ENCODE results near the gene EEPD1. TPM values are rescaled to one million over a fixed set of nuclear protein-coding genes. Genes with fewer than 3 reads are reported as not detected.
A peak's percentile ranks its signal among the peaks of the same experiment; 100 is the strongest.
"Not testable (repeated sequence)": the region's sequence is repeated elsewhere in the genome, so short reads cannot be mapped to it uniquely, and the experiment has no call there.

The EEPD1 gene
- total and polyA plus RNA-seq, 2 donors, result 9.7 to 18.4 TPM

- Histone ChIP-seq H3K27ac (ENCODE audit: low read depth) (no peak overlapping the region), H3K4me1 (ENCODE audit: insufficient read depth) (peaks cover 3% of the 10 kb centered on the region), H3K4me3 (ENCODE audit: low read depth, low read length) (no peak overlapping the region), H3K36me3 (ENCODE audit: insufficient read depth) (no peaks in the 10 kb centered on the region)
- 62% methylated on average over 3 of the region's 3 CpGs for WGBS
- no peak for DNase-seq (ENCODE audit: extremely low spot score)
These were observed 80.0 kb downstream of the EEPD1 start for GRCh38 chr7:36232971-36233550.

DNA sequence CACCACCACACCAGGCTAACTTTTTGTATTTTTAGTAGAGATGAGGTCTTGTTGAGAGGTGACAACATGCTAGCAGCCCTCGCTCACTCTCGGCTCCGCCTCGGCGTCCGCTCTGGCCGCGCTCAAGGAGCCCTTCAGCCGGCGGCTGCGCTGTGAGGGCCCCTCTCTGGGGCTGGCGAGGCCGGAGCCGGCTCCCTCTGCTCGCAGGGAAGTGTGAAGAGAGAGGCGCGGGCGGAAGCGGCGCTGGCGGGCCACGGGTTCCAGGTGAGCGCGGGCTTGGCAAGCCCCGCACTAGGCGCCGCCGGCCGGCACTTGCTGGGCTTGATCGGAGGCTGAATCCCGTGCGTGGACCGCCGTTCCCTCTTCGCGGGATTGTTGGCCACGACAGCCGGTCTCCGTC lies 83.0 kb downstream of the EEPD1 start:
- H3K27ac ChIP-seq (ENCODE audit: low read depth), result no peak overlapping the region
- no peak for DNase-seq (ENCODE audit: extremely low spot score)
- no peak overlapping the region for H3K4me3 ChIP-seq (ENCODE audit: low read depth, low read length)
- WGBS, result 93% methylated on average over 39 of the region's 39 CpGs
- H3K4me1 ChIP-seq (ENCODE audit: insufficient read depth), result peaks cover 3% of the 10 kb centered on the region
- no peaks in the 10 kb centered on the region for H3K36me3 ChIP-seq (ENCODE audit: insufficient read depth)

DNA sequence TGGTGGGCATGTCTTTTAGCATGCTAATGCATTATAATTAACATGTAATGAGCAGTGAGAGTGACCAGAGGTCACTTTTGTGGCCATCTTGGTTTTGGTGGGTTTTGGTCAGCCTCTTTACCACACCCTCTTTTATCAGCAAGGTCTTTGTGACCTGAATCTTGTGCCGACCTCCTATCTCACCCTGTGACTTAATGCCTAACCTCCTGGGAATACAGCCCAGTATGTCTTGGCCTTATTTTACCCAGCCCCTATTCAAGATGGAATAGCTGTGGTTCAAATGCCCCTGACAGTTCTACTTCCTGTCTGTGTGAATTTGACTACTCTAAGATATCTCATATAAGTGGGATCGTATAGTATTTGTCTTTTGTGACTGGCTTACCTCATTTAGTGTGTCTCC lies 85.1 kb downstream of the EEPD1 start:
- 81% methylated on average over 2 of the region's 2 CpGs for WGBS
- no peak for DNase-seq (ENCODE audit: extremely low spot score)
- no peak overlapping the region for H3K4me3 ChIP-seq (ENCODE audit: low read depth, low read length)

DNA sequence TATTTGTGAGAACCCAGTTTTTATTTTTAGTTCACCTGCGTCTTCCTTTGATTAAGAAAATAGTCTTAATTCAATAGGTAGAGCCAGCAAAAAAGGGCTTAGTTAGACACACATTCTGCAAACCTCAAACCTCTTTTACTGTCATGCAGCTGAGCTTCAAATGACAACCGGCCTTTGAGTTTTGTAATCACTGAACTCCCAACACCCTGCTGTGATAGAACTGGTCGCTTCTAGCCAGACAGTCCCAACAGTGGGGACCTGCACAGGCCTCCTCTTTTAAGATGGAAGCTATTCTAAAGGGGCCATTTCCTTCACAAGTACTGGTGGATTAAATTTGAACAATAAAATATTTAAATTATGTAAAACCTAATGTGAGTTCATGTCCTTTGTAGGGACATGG lies 90.3 kb downstream of the EEPD1 start:
- H3K4me1 ChIP-seq (ENCODE audit: insufficient read depth); DNase-seq (ENCODE audit: extremely low spot score); H3K36me3 ChIP-seq (ENCODE audit: insufficient read depth); H3K27ac ChIP-seq (ENCODE audit: low read depth); H3K4me3 ChIP-seq (ENCODE audit: low read depth, low read length): not testable (repeated sequence)
- WGBS, result 92% methylated on average over 3 of the region's 3 CpGs

More for the DNA sequence above, 85.1 kb downstream of the EEPD1 start:
- Histone ChIP-seq H3K36me3 (ENCODE audit: insufficient read depth) (no peaks in the 10 kb centered on the region), H3K27ac (ENCODE audit: low read depth) (no peak overlapping the region), H3K4me1 (ENCODE audit: insufficient read depth) (no peaks in the 10 kb centered on the region)

DNA sequence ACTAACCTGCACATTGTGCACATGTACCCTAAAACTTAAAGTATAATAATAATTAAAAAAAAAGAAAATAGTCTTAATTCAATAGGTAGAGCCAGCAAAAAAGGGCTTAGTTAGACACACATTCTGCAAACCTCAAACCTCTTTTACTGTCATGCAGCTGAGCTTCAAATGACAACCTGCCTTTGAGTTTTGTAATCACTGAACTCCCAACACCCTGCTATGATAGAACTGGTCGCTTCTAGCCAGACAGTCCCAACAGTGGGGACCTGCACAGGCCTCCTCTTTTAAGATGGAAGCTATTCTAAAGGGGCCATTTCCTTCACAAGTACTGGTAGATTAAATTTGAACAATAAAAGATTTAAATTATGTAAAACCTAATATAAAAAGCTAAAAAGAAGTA lies 90.9 kb downstream of the EEPD1 start:
- not testable (repeated sequence) for H3K36me3 ChIP-seq (ENCODE audit: insufficient read depth); H3K4me3 ChIP-seq (ENCODE audit: low read depth, low read length); H3K27ac ChIP-seq (ENCODE audit: low read depth); H3K4me1 ChIP-seq (ENCODE audit: insufficient read depth); DNase-seq (ENCODE audit: extremely low spot score)
- WGBS, result 95% methylated on average over 1 of the region's 1 CpG

- H3K4me3 ChIP-seq (ENCODE audit: low read depth, low read length), result no peak overlapping the region
- H3K36me3 ChIP-seq (ENCODE audit: insufficient read depth), result no peaks in the 10 kb centered on the region
- no peak overlapping the region for H3K27ac ChIP-seq (ENCODE audit: low read depth)
- no peak for DNase-seq (ENCODE audit: extremely low spot score)
- WGBS, result 54% methylated on average over 5 of the region's 5 CpGs
- no peaks in the 10 kb centered on the region for H3K4me1 ChIP-seq (ENCODE audit: insufficient read depth)
These were observed 91.4 kb downstream of the EEPD1 start for GRCh38 chr7:36244429-36244828.

- Histone ChIP-seq H3K36me3 (ENCODE audit: insufficient read depth) (no peaks in the 10 kb centered on the region), H3K27ac (ENCODE audit: low read depth) (no peak overlapping the region), H3K4me3 (ENCODE audit: low read depth, low read length) (no peak overlapping the region), H3K4me1 (ENCODE audit: insufficient read depth) (no peaks in the 10 kb centered on the region)
- no peak for DNase-seq (ENCODE audit: extremely low spot score)
- WGBS, result 88% methylated on average over 4 of the region's 4 CpGs
These were observed 92.7 kb downstream of the EEPD1 start for GRCh38 chr7:36245684-36246299.

DNA sequence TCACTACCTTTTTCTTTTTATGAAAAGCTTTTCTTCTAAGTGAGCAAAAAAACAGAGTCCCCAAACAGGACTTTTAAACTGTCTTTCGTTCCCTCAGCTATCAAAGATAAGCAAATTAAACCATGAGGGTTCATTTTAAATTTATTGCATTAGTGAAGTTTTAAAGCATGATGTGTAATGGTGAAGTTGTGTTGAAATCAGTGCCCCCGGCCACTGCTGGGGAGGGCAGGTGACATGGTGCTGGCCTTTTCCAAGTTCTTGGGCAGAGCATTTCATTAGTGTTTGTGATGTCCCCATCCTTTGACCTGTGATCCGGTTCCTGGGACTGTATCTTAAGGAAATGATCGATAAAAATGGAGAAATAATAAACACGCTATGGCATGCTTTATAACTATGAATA lies 96.0 kb downstream of the EEPD1 start:
- 87% methylated on average over 5 of the region's 5 CpGs for WGBS
- H3K27ac ChIP-seq (ENCODE audit: low read depth), result no peak overlapping the region
- H3K4me3 ChIP-seq (ENCODE audit: low read depth, low read length), result no peak overlapping the region
- H3K36me3 ChIP-seq (ENCODE audit: insufficient read depth), result no peaks in the 10 kb centered on the region
- no peak for DNase-seq (ENCODE audit: extremely low spot score)
- no peaks in the 10 kb centered on the region for H3K4me1 ChIP-seq (ENCODE audit: insufficient read depth)

DNA sequence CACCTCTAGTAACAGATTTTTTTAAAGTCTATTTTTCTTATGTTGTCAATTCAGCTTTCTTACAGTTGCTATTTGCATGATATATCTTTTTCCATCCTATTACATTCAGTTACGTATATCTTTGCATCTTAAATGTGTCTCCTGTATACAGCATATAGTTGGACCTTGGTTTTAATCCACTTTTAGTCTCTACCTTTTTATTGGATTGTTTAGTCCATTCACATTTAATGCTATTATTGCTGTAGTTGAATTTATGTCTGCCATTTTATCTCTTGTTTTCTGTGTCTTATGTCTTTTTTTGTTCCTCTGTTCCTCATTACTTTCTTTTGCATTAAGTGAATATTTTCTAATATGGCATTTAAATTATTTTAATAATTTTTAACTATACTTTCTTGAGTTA lies 100.6 kb downstream of the EEPD1 start:
- 100% methylated on average over 1 of the region's 1 CpG for WGBS
- H3K27ac ChIP-seq (ENCODE audit: low read depth), result no peak overlapping the region

GRCh38 chr7:36258510-36259259 lies 105.6 kb downstream of the EEPD1 start:
- H3K4me3 ChIP-seq (ENCODE audit: low read depth, low read length); H3K36me3 ChIP-seq (ENCODE audit: insufficient read depth); DNase-seq (ENCODE audit: extremely low spot score); H3K4me1 ChIP-seq (ENCODE audit: insufficient read depth); H3K27ac ChIP-seq (ENCODE audit: low read depth): not testable (repeated sequence)
- 37% methylated on average over 18 of the region's 18 CpGs for WGBS

More for the DNA sequence above, 100.6 kb downstream of the EEPD1 start:
- no peak for DNase-seq (ENCODE audit: extremely low spot score)
- H3K36me3 ChIP-seq (ENCODE audit: insufficient read depth), result no peaks in the 10 kb centered on the region
- H3K4me1 ChIP-seq (ENCODE audit: insufficient read depth), result no peaks in the 10 kb centered on the region
- H3K4me3 ChIP-seq (ENCODE audit: low read depth, low read length), result no peak overlapping the region

DNA sequence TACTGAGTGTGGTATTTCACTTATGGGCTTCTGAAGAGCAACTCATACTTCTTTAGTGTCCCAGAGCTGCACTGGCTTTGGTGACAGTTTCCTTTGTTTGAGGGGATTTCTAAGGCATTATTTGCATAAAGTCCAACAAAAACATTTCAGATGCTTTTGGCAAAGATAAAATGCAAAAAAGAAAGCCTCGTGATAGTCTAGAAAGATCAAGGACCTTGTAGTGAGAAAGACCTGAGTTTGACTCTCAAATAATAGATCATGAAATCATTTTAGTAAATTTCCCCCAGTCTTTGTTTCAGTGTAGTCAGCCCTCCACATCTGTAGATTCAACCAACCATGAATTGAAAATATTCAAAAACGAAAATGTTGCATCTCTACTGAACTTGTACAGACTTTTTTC lies 107.4 kb downstream of the EEPD1 start:
- Histone ChIP-seq H3K4me3 (ENCODE audit: low read depth, low read length) (no peak overlapping the region), H3K4me1 (ENCODE audit: insufficient read depth) (no peaks in the 10 kb centered on the region), H3K27ac (ENCODE audit: low read depth) (peak overlapping the region; percentile 30), H3K36me3 (ENCODE audit: insufficient read depth) (no peaks in the 10 kb centered on the region)
- DNase-seq (ENCODE audit: extremely low spot score), result no peak
- 58% methylated on average over 2 of the region's 2 CpGs for WGBS

DNA sequence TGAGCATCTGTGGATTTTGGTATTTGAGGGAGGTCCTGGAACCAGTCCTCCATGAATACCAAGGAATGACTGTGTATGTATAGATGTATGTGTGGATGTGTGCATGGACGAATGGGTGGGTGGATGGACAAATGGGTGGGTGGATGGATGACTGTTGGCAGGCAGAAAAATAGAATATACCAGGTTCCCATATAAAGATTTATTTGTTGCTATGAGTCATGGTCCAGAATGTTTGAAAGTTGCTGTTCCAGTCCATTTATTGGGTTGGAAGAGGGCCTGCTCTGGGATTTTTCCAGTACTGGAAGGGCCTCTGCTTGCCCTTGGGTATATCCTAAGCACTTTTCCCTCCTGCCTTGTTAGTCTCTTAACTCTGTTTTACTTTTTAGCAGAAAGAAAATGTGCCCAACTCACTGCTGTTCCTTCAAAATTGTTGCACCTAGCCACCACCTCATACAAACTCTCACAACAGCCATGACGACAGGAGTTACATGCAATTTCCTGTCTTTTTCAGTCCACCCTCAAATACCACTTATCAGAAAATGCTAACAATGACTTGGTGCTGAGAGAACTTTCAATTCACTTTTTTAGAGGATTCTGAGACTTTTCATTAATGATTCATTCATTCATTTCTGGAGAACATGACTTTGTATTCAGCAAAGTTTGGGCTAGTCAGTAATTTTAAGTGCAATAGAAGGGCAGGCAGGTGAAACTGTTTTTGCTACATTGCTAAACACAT lies 108.1 kb downstream of the EEPD1 start:
- peaks cover 2% of the 10 kb centered on the region for H3K4me1 ChIP-seq (ENCODE audit: insufficient read depth)
- 35% methylated on average over 2 of the region's 2 CpGs for WGBS
- peak overlapping the region; percentile 29 for H3K27ac ChIP-seq (ENCODE audit: low read depth)
- no peak for DNase-seq (ENCODE audit: extremely low spot score)
- H3K4me3 ChIP-seq (ENCODE audit: low read depth, low read length), result no peak overlapping the region
- no peaks in the 10 kb centered on the region for H3K36me3 ChIP-seq (ENCODE audit: insufficient read depth)

DNA sequence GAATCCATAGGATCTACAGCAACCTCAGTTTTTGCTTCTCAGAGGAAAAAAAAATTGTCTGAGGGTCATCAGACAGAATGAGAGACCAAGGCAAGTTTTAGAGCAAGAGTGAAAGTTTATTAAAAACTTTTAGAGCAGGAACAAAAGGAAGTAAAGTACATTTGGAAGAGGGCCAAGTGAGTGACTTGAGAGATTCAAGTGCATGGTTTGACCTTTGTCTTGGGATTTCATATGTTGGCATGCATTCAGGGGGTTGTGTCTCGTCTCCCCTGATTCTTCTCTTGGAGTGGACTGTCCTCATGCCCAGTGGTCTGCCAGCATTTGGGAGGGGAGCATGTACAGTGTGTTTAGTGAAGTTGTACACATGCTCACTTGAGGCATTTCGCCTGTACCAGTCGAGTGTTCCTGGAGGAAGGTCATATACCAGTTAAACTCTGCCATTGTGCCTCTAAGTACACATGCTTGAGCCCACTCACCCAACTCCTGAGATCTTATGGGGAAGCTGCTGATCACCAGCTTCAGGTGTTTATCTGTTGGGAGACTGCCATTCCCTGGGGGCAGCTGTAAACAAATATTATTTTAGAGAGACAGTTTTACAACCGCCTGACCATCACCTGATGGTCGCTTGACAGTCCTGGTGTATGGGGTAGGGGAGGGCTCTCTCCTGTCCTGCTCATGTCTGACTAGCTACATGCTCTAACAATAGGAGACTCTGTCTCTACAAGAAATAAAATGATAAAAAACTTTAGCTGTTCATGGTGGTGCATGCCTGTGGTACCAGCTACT lies 109.4 kb downstream of the EEPD1 start:
- 72% methylated on average over 5 of the region's 5 CpGs for WGBS
- H3K36me3 ChIP-seq (ENCODE audit: insufficient read depth), result no peaks in the 10 kb centered on the region
- H3K4me1 ChIP-seq (ENCODE audit: insufficient read depth), result peaks cover 2% of the 10 kb centered on the region
- no peak for DNase-seq (ENCODE audit: extremely low spot score)
- H3K4me3 ChIP-seq (ENCODE audit: low read depth, low read length), result no peak overlapping the region
- H3K27ac ChIP-seq (ENCODE audit: low read depth), result no peak overlapping the region

All from urinary bladder (tissue), 4 donors.